Fibroblast of lung (primary cell): ENCODE data around the gene EFCAB14.

Experiments used
- CTCF ChIP-seq, 2 donors: IDR thresholded peaks in 1 of 2; conservative IDR thresholded peaks in 1 of 2; 1 replicate in 1 of 2; 2 replicates in 1 of 2; pipeline ENCODE4 v1.5.1; 2011 to 2012; ENCODE audit warnings: low read length in 2 of 2, control low read depth in 1 of 2, inconsistent platforms in 1 of 2, low read depth in 1 of 2, mild to moderate bottlenecking in 1 of 2
- EZH2 ChIP-seq: IDR thresholded peaks from 2 replicates; pipeline ENCODE4 v1.5.1; 2012; ENCODE audit warnings: low read length, control low read depth, mild to moderate bottlenecking; ENCODE audit errors: missing control alignments

GRCh38 chr1:46717654-46718053 is 1.3 kb downstream of the EFCAB14 start:
- TF ChIP-seq CTCF (conservative IDR thresholded peaks at IDR 0.05 in 1 of 2, IDR thresholded peaks at IDR 0.05 in 1 of 2; ENCODE audit: low read depth in 1 of 2, low read length in 2 of 2), result no peak
- TF ChIP-seq EZH2, result no peak
